ENCODE results near the gene LRRC7. TPM values are rescaled to one million over a fixed set of nuclear protein-coding genes. Genes with fewer than 3 reads are reported as not detected.
A peak's percentile ranks its signal among the peaks of the same experiment; 100 is the strongest.

Gene LRRC7
- polyA plus RNA-seq, 1 of the 3 experiments (the other 2 are of a cell fraction) = 0.02 TPM

GRCh38 chr1:69911301-69911801 lies 343.6 kb downstream of the LRRC7 start:
- DNase-seq = no peak
- no peak overlapping the region for H3K4me3 ChIP-seq (ENCODE audit: low read depth in 2 of 2, low read length in 1 of 2)
- ChIA-PET POLR2A (no interaction called here), CTCF (no interaction called here)
- no peaks in the 10 kb centered on the region for H4K20me1 ChIP-seq (ENCODE audit: insufficient read depth)
- 17% methylated on average over 1 of the region's 1 CpG for WGBS (ENCODE audit: low lambda C conversion rate)
- peak overlapping the region; percentile 50; the same call in 1 of the 2 replicates for H2AFZ ChIP-seq (ENCODE audit: low read depth)
- no peaks in the 10 kb centered on the region for H3K9me2 ChIP-seq
- no peaks in the 10 kb centered on the region for H3K27me3 ChIP-seq (ENCODE audit: insufficient read depth)
- H3K9me3 ChIP-seq = no peaks in the 10 kb centered on the region
- H3K79me2 ChIP-seq (ENCODE audit: insufficient read depth) = no peaks in the 10 kb centered on the region
- H3K9ac ChIP-seq = no peak overlapping the region
- peak overlapping the region in 1 of 2 experiments; percentile 49; a peak in 2 of 4 replicates for H3K27ac ChIP-seq (ENCODE audit: low read depth in 2 of 2, low read length in 1 of 2)
- H3K4me1 ChIP-seq (ENCODE audit: control insufficient read depth in 1 of 2, insufficient read depth in 2 of 2, low read depth in 1 of 2, low read length in 1 of 2) = peaks cover 0 to 10% of the 10 kb centered on the region in 2 experiments; a peak in 3 of 4 replicates
- H3K36me3 ChIP-seq (replicated peaks in 1 of 2; ENCODE audit: control insufficient read depth in 1 of 2, insufficient read depth in 2 of 2, low read length in 1 of 2) = no peaks in the 10 kb centered on the region
- H3F3A ChIP-seq (replicated peaks; ENCODE audit: insufficient read depth) = peaks cover 12% of the 10 kb centered on the region
- peak overlapping the region; percentile 28 for H3K4me2 ChIP-seq
- TF ChIP-seq YY1 (IDR thresholded peaks at IDR 0.05; ENCODE audit: low read depth) (no peak), EP300 (IDR thresholded peaks at IDR 0.05; ENCODE audit: borderline replicate concordance in 1 of 2, low read depth in 1 of 2, low read length in 1 of 2) (peak in 1 of 2 experiments; percentile 28; a peak in 1 of 4 replicates), SIN3A (IDR thresholded peaks at IDR 0.05; ENCODE audit: borderline replicate concordance, low read depth, low read length) (no peak), GATA2 (CRISPR knock-in tag; IDR thresholded peaks at IDR 0.05) (no peak), REST (IDR thresholded peaks at IDR 0.05; ENCODE audit: low read depth, low read length) (no peak), RCOR1 (IDR thresholded peaks at IDR 0.05; ENCODE audit: low read length) (no peak), PBX3 (IDR thresholded peaks at IDR 0.05) (peak; percentile 78), POLR2AphosphoS5 (IDR thresholded peaks at IDR 0.05; ENCODE audit: low read depth, low read length) (no peak), TAF1 (IDR thresholded peaks at IDR 0.05; ENCODE audit: borderline replicate concordance, low read depth, low read length) (no peak), CHD2 (IDR thresholded peaks at IDR 0.05; ENCODE audit: low read length, partially characterized antibody) (no peak), FOSL2 (IDR thresholded peaks at IDR 0.05; ENCODE audit: borderline replicate concordance, low read depth) (peak; percentile 48; the same call in 1 of the 2 replicates), NFIC (IDR thresholded peaks at IDR 0.05; ENCODE audit: borderline replicate concordance) (no peak; the same call in 1 of the 2 replicates), EZH2phosphoT487 (IDR thresholded peaks at IDR 0.05; ENCODE audit: borderline replicate concordance, low read depth) (no peak), JUND (IDR thresholded peaks at IDR 0.05) (peak; percentile 46; the same call in 1 of the 2 replicates), NRF1 (IDR thresholded peaks at IDR 0.05; ENCODE audit: low read depth, low read length) (no peak), MXI1 (IDR thresholded peaks at IDR 0.05; ENCODE audit: low read depth, low read length) (no peak), RXRA (IDR thresholded peaks at IDR 0.05; ENCODE audit: borderline replicate concordance, low read depth) (peak; percentile 80; the same call in 1 of the 2 replicates), TEAD4 (IDR thresholded peaks at IDR 0.05; ENCODE audit: borderline replicate concordance, insufficient read depth) (0 out of 2 replicates have a peak, but pooled peaks have one; percentile 19), SMC3 (IDR thresholded peaks at IDR 0.05; ENCODE audit: low read depth, low read length) (no peak), GABPA (IDR thresholded peaks at IDR 0.05; ENCODE audit: low read depth) (no peak), TCF12 (IDR thresholded peaks at IDR 0.05) (peak; percentile 58)
- TF ChIP-seq, protein P1, sequence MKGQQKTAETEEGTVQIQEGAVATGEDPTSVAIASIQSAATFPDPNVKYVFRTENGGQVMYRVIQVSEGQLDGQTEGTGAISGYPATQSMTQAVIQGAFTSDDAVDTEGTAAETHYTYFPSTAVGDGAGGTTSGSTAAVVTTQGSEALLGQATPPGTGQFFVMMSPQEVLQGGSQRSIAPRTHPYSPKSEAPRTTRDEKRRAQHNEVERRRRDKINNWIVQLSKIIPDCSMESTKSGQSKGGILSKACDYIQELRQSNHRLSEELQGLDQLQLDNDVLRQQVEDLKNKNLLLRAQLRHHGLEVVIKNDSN (IDR thresholded peaks at IDR 0.05; ENCODE audit: borderline replicate concordance, low read depth) = no peak
- TF ChIP-seq, protein P2, sequence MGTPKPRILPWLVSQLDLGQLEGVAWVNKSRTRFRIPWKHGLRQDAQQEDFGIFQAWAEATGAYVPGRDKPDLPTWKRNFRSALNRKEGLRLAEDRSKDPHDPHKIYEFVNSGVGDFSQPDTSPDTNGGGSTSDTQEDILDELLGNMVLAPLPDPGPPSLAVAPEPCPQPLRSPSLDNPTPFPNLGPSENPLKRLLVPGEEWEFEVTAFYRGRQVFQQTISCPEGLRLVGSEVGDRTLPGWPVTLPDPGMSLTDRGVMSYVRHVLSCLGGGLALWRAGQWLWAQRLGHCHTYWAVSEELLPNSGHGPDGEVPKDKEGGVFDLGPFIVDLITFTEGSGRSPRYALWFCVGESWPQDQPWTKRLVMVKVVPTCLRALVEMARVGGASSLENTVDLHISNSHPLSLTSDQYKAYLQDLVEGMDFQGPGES (IDR thresholded peaks at IDR 0.05; ENCODE audit: low read depth, low read length) = no peak
- TF ChIP-seq, protein P3, sequence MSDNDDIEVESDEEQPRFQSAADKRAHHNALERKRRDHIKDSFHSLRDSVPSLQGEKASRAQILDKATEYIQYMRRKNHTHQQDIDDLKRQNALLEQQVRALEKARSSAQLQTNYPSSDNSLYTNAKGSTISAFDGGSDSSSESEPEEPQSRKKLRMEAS (IDR thresholded peaks at IDR 0.05; ENCODE audit: low read depth) = no peak
- TF ChIP-seq, protein P4, sequence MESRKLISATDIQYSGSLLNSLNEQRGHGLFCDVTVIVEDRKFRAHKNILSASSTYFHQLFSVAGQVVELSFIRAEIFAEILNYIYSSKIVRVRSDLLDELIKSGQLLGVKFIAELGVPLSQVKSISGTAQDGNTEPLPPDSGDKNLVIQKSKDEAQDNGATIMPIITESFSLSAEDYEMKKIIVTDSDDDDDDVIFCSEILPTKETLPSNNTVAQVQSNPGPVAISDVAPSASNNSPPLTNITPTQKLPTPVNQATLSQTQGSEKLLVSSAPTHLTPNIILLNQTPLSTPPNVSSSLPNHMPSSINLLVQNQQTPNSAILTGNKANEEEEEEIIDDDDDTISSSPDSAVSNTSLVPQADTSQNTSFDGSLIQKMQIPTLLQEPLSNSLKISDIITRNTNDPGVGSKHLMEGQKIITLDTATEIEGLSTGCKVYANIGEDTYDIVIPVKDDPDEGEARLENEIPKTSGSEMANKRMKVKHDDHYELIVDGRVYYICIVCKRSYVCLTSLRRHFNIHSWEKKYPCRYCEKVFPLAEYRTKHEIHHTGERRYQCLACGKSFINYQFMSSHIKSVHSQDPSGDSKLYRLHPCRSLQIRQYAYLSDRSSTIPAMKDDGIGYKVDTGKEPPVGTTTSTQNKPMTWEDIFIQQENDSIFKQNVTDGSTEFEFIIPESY (IDR thresholded peaks at IDR 0.05; ENCODE audit: borderline replicate concordance, low read depth) = 0 out of 2 replicates have a peak, but pooled peaks have one; percentile 18

Data from SK-N-SH (cell line).